Activated CD8-positive, alpha-beta memory T cell treated with anti-CD3 and anti-CD28 coated beads, Interleukin-2, amount 50 U/mL, for 1 hour (primary cell): Measurements from ENCODE around the gene SYNJ2BP.

Experiments used
- DNase-seq: peaks from one replicate; pipeline ENCODE4 v3.0.0-alpha.2; 2020; ENCODE audit errors: extremely low read depth

SYNJ2BP gene

GRCh38 chr14:70391493-70392391 lies 25.1 kb downstream of the SYNJ2BP start:
- DNase-seq, result no peak

- DNase-seq, result no peak
Measured at GRCh38 chr14:70382536-70382935, 34.4 kb downstream of the SYNJ2BP start.

GRCh38 chr14:70380824-70381223 lies 36.1 kb downstream of the SYNJ2BP start:
- DNase-seq, result no peak

GRCh38 chr14:70378696-70379095 lies 38.2 kb downstream of the SYNJ2BP start:
- no peak for DNase-seq
